OCI-LY3 (cell line): ENCODE results near the gene CXCL1.

Experiments used
- H2AFZ ChIP-seq: fragments of 200-600, 300-600 bp; shearing (Covaris generic); 2 replicates; pipeline ENCODE4 v1.6.0; 2014; ENCODE audit warnings: antibody characterized with exemption, low read depth, low read length
- H3K27ac ChIP-seq: fragments of 200-600, 300-600 bp; sonication (generic); 2 replicates; pipeline ENCODE4 v1.5.1; 2014; ENCODE audit warnings: mild to moderate bottlenecking, low read length, moderate library complexity, mixed read lengths
- H3K27me3 ChIP-seq: fragments of 200-600, 300-600 bp; sonication (generic); 2 replicates; pipeline ENCODE4 v1.6.1; 2014; ENCODE audit warnings: low read depth, low read length, mixed read lengths
- H3K36me3 ChIP-seq: fragments of 200-600, 300-600 bp; sonication (generic); replicated peaks from 2 replicates; pipeline ENCODE3; 2014; ENCODE audit warnings: low read depth, low read length, mixed read lengths
- H3K4me1 ChIP-seq: fragments of 300-600, 200-600 bp; sonication (generic); 2 replicates; pipeline ENCODE4 v1.6.1; 2014; ENCODE audit warnings: low read length, mixed read lengths
- H3K4me2 ChIP-seq: fragments of 200-600, 300-600 bp; sonication (generic); 2 replicates; pipeline ENCODE4 v1.6.1; 2014; ENCODE audit warnings: low read length, mixed read lengths
- H3K4me3 ChIP-seq: fragments of 300-600, 200-600 bp; sonication (generic); 2 replicates; pipeline ENCODE4 v1.5.1; 2014; ENCODE audit warnings: antibody characterized with exemption, mild to moderate bottlenecking, low read length, moderate library complexity
- H3K79me2 ChIP-seq: fragments of 300-600, 200-600 bp; shearing (Covaris generic); 2 replicates; pipeline ENCODE4 v1.6.1; 2014; ENCODE audit warnings: mild to moderate bottlenecking, low read length, mixed read lengths
- H3K9ac ChIP-seq: fragments of 300-600, 200-600 bp; shearing (Covaris generic); 2 replicates; pipeline ENCODE4 v1.6.0; 2014; ENCODE audit warnings: mild to moderate bottlenecking, low read length, moderate library complexity
- H3K9me3 ChIP-seq: fragments of 200-600, 300-600 bp; shearing (Covaris generic); 2 replicates; pipeline ENCODE4 v1.6.1; 2014; ENCODE audit warnings: low read length, mixed read lengths; ENCODE audit not compliant: insufficient read depth
- H4K20me1 ChIP-seq: fragments of 200-600, 300-600 bp; sonication (generic); 2 replicates; pipeline ENCODE4 v1.6.1; 2016; ENCODE audit warnings: low read length, mixed read lengths; ENCODE audit not compliant: insufficient read depth
- CTCF ChIP-seq: fragments of 200-600, 300-600 bp; sonication (generic); IDR thresholded peaks from 2 replicates; pipeline ENCODE4 v1.5.1; 2014; ENCODE audit warnings: antibody characterized with exemption, low read length, low read depth
- EZH2phosphoT487 ChIP-seq: fragments of 200-600 bp; shearing (Covaris generic); IDR thresholded peaks from 2 replicates; pipeline ENCODE4 v1.6.1; 2018; ENCODE audit warnings: antibody characterized with exemption, mixed run types, low read depth

The CXCL1 gene

GRCh38 chr4:73870768-73871167, 1.6 kb downstream of the CXCL1 start:
- Histone ChIP-seq H3K4me3 (no peak overlapping the region), H2AFZ (no peak overlapping the region), H4K20me1 (no peaks in the 10 kb centered on the region), H3K9ac (no peak overlapping the region), H3K9me3 (no peaks in the 10 kb centered on the region), H3K36me3 (no peaks in the 10 kb centered on the region), H3K4me2 (no peak overlapping the region), H3K27me3 (peaks cover 5% of the 10 kb centered on the region; the same call in 1 of the 2 replicates), H3K79me2 (no peaks in the 10 kb centered on the region), H3K27ac (no peak overlapping the region), H3K4me1 (no peaks in the 10 kb centered on the region)
- TF ChIP-seq CTCF (no peak), EZH2phosphoT487 (no peak)

GRCh38 chr4:73871511-73872310, 2.5 kb downstream of the CXCL1 start:
- Histone ChIP-seq H3K27me3 (no peaks in the 10 kb centered on the region; the same call in 1 of the 2 replicates), H3K9ac (no peak overlapping the region), H3K4me1 (no peaks in the 10 kb centered on the region)

GRCh38 chr4:73872316-73873108, 3.3 kb downstream of the CXCL1 start:
- no peaks in the 10 kb centered on the region for H3K36me3 ChIP-seq
- no peak overlapping the region for H3K27ac ChIP-seq
- no peaks in the 10 kb centered on the region for H4K20me1 ChIP-seq
- H3K4me1 ChIP-seq: no peaks in the 10 kb centered on the region
- no peak overlapping the region for H3K4me3 ChIP-seq
- H3K27me3 ChIP-seq: no peaks in the 10 kb centered on the region; the same call in 1 of the 2 replicates
- no peak overlapping the region for H3K9ac ChIP-seq
- H2AFZ ChIP-seq: no peak overlapping the region
- H3K4me2 ChIP-seq: no peak overlapping the region
- H3K9me3 ChIP-seq: no peaks in the 10 kb centered on the region
- TF ChIP-seq CTCF: no peak
- no peak for TF ChIP-seq EZH2phosphoT487
- no peaks in the 10 kb centered on the region for H3K79me2 ChIP-seq

More at GRCh38 chr4:73871511-73872310, 2.5 kb downstream of the CXCL1 start:
- Histone ChIP-seq H3K27ac (no peak overlapping the region), H3K36me3 (no peaks in the 10 kb centered on the region), H2AFZ (no peak overlapping the region), H3K9me3 (no peaks in the 10 kb centered on the region), H3K79me2 (no peaks in the 10 kb centered on the region), H3K4me3 (no peak overlapping the region), H4K20me1 (no peaks in the 10 kb centered on the region), H3K4me2 (no peak overlapping the region)
- TF ChIP-seq EZH2phosphoT487 (no peak), CTCF (no peak)

GRCh38 chr4:73874386-73874785, 5.2 kb downstream of the CXCL1 start:
- H3K27ac ChIP-seq: no peak overlapping the region
- no peak overlapping the region for H3K9ac ChIP-seq
- no peaks in the 10 kb centered on the region for H3K4me1 ChIP-seq
- H3K4me3 ChIP-seq: no peak overlapping the region
- H3K36me3 ChIP-seq: no peaks in the 10 kb centered on the region
- H3K9me3 ChIP-seq: no peaks in the 10 kb centered on the region
- no peaks in the 10 kb centered on the region; the same call in 1 of the 2 replicates for H3K27me3 ChIP-seq
- H4K20me1 ChIP-seq: no peaks in the 10 kb centered on the region
- no peak for TF ChIP-seq EZH2phosphoT487
- TF ChIP-seq CTCF: no peak
- H2AFZ ChIP-seq: no peak overlapping the region
- H3K79me2 ChIP-seq: no peaks in the 10 kb centered on the region
- H3K4me2 ChIP-seq: no peak overlapping the region
